SK-N-SH (cell line): Measurements from ENCODE around the gene SLAIN2.

Experiments used
- CTCF ChIP-seq: fragments of 200-600 bp; sonication (generic); IDR thresholded peaks from 2 replicates; pipeline ENCODE4 v1.6.1; 2017; ENCODE audit warnings: antibody characterized with exemption, mild to moderate bottlenecking, moderate library complexity
- FOSL2 ChIP-seq: IDR thresholded peaks from 2 replicates; pipeline ENCODE4 v1.4.0; 2012; ENCODE audit warnings: low read depth, mild to moderate bottlenecking, moderate library complexity, borderline replicate concordance
- JUND ChIP-seq: IDR thresholded peaks from 2 replicates; pipeline ENCODE4 v1.4.0; 2012
- POLR2AphosphoS5 ChIP-seq: IDR thresholded peaks from 2 replicates; pipeline ENCODE4 v1.6.1; 2012; ENCODE audit warnings: low read depth, low read length
- REST ChIP-seq: IDR thresholded peaks from 2 replicates; pipeline ENCODE4 v1.6.1; 2012; ENCODE audit warnings: mild to moderate bottlenecking, low read depth, low read length, moderate library complexity
- SIN3A ChIP-seq: IDR thresholded peaks from 2 replicates; pipeline ENCODE4 v1.6.1; 2012; ENCODE audit warnings: low read depth, mild to moderate bottlenecking, low read length, moderate library complexity, borderline replicate concordance
- TCF12 ChIP-seq: IDR thresholded peaks from 2 replicates; pipeline ENCODE4 v1.4.0; 2012
- TEAD4 ChIP-seq: IDR thresholded peaks from 2 replicates; pipeline ENCODE4 v1.4.0; 2012; ENCODE audit warnings: mild to moderate bottlenecking, borderline replicate concordance; ENCODE audit not compliant: insufficient read depth
- USF2 ChIP-seq: fragments of 150-350 bp; IDR thresholded peaks from 2 replicates; pipeline ENCODE4 v1.6.1; 2017; ENCODE audit warnings: antibody characterized with exemption, low read length, low read depth, borderline replicate concordance

GRCh38 chr4:48409203-48409602 is 67.9 kb downstream of the SLAIN2 start:
- TF ChIP-seq FOSL2: no peak
- TF ChIP-seq POLR2AphosphoS5: no peak
- TF ChIP-seq SIN3A: no peak
- no peak for TF ChIP-seq CTCF
- no peak for TF ChIP-seq TCF12
- no peak for TF ChIP-seq USF2
- no peak for TF ChIP-seq JUND
- no peak for TF ChIP-seq REST
- no peak for TF ChIP-seq TEAD4
